Brain microvascular endothelial cell (primary cell): Measurements from ENCODE around the gene HSP90B1.

Source experiments
- DNase-seq: peaks from one replicate; pipeline ENCODE4 v3.0.0-alpha.2; 2020
- H3K27ac ChIP-seq: fragments of 250-450 bp; sonication (Bioruptor Pico); 2 replicates; pipeline ENCODE4 v1.5.1; 2020; ENCODE audit warnings: mild to moderate bottlenecking, moderate library complexity
- H3K27me3 ChIP-seq: fragments of 250-450 bp; sonication (Bioruptor Pico); replicated peaks from 2 replicates; pipeline ENCODE4 v1.5.1; 2020; ENCODE audit warnings: mild to moderate bottlenecking
- H3K36me3 ChIP-seq: fragments of 250-450 bp; sonication (Bioruptor Pico); replicated peaks from 2 replicates; pipeline ENCODE4 v1.5.1; 2020; ENCODE audit warnings: mild to moderate bottlenecking
- H3K4me3 ChIP-seq: 2 replicates; pipeline ENCODE4 v1.5.1; 2011; ENCODE audit warnings: low read depth, mild to moderate bottlenecking, control low read depth, low read length, moderate library complexity
- in situ Hi-C: cut with HindIII; loops from 2 replicates; pipeline ENCODE4 v1.10.0; 2017; ENCODE audit warnings: low sequenced_read_pairs, low pct_ligation_motif_present
- TF ChIP-seq, protein P1 (sequence below): IDR thresholded peaks from 2 replicates; pipeline ENCODE4 v1.5.1; 2011; ENCODE audit warnings: low read depth, mild to moderate bottlenecking, moderate library complexity, low read length, control low read depth, inconsistent platforms; ENCODE audit errors: missing control alignments

The HSP90B1 gene

DNA sequence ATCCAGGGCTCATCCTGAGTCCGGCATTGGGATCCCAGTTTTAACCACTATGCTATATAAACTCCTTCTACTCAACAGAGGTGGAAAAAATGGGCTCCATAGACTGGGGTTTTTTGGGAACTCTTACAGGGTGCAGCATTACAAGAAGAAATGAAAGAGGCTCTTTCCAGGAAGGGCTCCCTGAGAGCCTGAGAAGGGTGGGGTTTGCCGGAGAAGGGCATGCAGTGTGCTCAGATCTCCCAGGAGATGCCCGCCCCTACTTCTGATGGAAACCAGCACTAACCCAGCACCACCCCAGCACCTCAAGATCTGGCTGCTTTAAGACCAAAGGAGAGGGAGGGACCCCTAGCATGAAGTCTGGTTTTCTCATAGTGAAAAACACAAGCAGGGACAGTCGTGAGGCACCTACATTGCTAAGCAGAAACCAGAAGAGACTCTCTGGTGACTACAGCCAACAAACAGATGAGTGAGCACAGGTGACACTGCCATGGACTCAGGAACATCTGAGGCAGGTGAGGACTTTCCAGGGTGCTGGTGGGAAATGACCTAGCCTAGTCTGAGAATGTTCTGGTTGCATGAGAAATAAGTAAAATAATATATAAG, 43.9 kb upstream of the HSP90B1 start:
- in situ Hi-C loops, result no loop called here
- Histone ChIP-seq H3K27ac (no peak overlapping the region), H3K4me3 (no peak overlapping the region), H3K27me3 (no peaks in the 10 kb centered on the region), H3K36me3 (no peaks in the 10 kb centered on the region)
- TF ChIP-seq, protein P1, sequence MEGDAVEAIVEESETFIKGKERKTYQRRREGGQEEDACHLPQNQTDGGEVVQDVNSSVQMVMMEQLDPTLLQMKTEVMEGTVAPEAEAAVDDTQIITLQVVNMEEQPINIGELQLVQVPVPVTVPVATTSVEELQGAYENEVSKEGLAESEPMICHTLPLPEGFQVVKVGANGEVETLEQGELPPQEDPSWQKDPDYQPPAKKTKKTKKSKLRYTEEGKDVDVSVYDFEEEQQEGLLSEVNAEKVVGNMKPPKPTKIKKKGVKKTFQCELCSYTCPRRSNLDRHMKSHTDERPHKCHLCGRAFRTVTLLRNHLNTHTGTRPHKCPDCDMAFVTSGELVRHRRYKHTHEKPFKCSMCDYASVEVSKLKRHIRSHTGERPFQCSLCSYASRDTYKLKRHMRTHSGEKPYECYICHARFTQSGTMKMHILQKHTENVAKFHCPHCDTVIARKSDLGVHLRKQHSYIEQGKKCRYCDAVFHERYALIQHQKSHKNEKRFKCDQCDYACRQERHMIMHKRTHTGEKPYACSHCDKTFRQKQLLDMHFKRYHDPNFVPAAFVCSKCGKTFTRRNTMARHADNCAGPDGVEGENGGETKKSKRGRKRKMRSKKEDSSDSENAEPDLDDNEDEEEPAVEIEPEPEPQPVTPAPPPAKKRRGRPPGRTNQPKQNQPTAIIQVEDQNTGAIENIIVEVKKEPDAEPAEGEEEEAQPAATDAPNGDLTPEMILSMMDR, result no peak
- no peak for DNase-seq

DNA sequence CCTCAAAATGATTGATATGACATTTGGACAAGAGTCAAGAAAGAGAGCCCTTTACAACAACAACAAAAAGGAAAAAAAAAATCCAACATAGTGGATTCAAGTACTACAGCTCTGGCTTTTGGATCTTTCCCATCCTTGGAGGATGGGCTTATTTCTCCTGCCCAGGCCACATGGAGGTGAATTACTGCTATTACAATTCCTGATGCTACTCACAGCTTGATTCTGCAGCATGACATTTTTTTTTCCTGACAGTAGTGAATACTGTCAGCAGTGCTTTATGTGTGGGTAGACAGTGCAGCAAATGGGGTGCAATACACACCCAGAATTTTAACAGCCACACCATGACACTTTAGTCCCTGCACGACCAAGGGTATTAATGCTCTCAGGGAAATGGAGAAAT, 42.5 kb upstream of the HSP90B1 start:
- DNase-seq, result no peak
- Histone ChIP-seq H3K27me3 (no peaks in the 10 kb centered on the region), H3K36me3 (no peaks in the 10 kb centered on the region), H3K27ac (no peak overlapping the region), H3K4me3 (no peak overlapping the region)
- in situ Hi-C loops, result no loop called here
- TF ChIP-seq, protein P1, result no peak

DNA sequence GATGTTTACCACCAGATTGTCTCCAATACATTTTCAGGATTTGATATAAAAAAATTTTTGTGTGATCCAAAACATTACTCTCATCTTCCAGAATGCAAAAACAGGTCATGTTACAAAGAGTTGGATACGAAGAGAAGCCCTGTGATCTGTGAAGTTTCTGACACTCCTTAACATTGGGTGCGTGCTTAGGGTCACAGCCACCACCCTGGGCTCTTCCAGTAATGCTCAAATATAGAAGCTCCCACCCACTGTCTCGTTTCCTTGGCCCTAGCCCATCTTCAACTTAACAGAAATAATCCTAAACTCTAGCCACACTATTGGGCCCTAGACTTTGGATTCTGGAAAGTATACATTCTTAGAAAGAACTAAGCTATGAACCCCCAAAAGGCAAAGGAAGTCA, 32.9 kb upstream of the HSP90B1 start:
- TF ChIP-seq, protein P1, result no peak
- H3K27ac ChIP-seq, result no peak overlapping the region
- H3K36me3 ChIP-seq, result no peaks in the 10 kb centered on the region
- in situ Hi-C loops, result no loop called here
- no peaks in the 10 kb centered on the region for H3K27me3 ChIP-seq
- DNase-seq, result no peak
- no peak overlapping the region for H3K4me3 ChIP-seq

DNA sequence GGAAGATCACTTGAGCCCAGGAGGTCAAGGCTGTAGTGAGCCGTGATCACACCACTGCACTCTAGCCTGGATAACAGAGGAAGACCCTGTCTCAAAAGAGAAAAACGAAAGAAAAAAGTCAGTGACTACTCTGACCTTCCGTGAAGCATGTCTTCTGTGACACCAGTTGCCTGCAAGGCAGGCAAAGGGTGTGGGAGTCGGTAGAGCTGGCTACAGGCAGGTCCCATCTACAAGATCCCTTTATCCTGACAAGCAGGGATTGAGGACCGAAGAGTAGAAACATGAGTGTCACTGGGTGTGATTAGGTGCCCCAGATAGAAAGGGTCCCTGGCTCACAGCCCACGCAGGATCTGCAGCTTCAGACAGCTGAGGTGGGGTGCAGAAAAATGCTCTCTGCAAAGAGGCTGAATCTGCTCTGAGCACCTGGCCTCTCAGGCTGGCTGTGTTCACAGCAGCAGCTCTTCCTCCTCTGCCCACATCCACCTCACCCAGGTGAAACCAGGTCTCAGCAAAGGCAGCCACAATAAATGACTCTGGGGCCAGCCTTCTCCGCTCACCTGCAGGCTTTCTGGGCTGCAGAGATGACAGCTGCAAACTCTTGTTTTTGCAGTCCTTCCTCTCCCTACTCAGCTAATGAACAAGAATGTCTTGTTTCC, 28.6 kb upstream of the HSP90B1 start:
- Histone ChIP-seq H3K27ac (no peak overlapping the region), H3K4me3 (no peak overlapping the region), H3K36me3 (no peaks in the 10 kb centered on the region), H3K27me3 (no peaks in the 10 kb centered on the region)
- in situ Hi-C loops, result no loop called here
- TF ChIP-seq, protein P1, result no peak
- DNase-seq, result no peak

DNA sequence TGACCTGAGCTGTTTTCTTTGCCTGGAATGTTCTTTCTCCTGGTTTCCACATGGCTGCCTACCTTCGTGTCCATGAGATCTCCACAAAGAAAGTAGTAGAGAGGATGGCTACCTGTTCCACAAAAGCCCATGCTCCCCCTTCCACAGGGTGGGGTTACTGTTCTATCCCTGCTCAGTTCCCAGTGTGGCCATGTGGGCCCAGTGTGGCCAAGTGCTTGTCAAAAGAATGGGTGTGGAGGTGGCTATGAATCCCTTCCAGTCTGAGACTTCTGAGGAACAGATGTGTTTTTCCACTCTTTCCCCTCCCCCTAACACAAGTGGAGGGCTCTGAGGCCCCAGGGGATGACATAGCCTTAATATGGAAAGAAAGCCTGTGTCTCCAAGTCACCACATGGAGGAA, 26.2 kb upstream of the HSP90B1 start:
- no peaks in the 10 kb centered on the region for H3K36me3 ChIP-seq
- H3K27ac ChIP-seq, result no peak overlapping the region
- no peaks in the 10 kb centered on the region for H3K27me3 ChIP-seq
- H3K4me3 ChIP-seq, result no peak overlapping the region
- in situ Hi-C loops, result no loop called here
- no peak for DNase-seq
- TF ChIP-seq, protein P1, result no peak
